Measurements from ENCODE around the gene SEC63. TPM values are rescaled to one million over a fixed set of nuclear protein-coding genes. Genes with fewer than 3 reads are reported as not detected.

The SEC63 gene
- polyA plus RNA-seq, 3 donors: 76.4 to 118 (median 105) TPM

DNA sequence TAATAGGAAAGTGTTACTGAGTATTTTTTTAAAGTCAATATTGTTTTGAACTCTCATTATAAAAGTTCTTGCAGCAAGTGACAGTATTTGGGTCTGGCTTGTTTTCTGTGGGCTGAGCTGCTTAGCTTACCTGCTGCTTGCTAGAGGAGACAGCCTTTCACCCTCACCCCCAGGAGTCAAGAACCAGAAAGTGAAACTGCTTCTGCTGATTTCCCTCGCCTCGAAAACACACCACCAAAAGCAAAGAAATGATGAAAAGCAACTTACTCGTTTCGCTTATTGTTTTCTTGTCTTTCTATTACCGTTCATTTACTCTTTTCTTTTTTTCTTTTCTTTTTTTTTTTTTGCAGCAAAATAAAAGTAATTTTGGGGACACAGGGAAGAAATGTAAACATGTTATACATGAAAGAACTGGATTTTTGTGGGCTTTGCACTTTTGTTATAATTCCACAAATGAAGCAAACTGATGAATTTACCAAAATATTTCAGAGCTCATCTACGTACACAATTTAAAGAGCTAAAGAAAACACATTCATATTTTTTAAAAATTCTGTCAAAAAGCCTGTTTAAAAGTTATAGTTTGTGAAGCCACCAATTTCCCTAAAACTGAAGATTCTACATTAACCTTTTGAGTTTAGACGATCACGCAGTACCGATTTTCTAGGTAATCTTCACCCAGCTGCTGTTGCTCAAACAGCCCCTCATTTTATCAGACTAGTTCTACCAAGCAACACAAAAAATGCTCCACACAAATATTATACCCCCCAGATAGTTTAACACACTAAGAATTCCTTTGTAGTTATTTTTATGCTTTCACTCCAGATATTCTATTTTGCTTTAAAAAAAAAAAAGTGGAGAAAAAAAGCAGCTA is 135.6 kb downstream of the SEC63 start:
- DNase-seq: no peak

DNA sequence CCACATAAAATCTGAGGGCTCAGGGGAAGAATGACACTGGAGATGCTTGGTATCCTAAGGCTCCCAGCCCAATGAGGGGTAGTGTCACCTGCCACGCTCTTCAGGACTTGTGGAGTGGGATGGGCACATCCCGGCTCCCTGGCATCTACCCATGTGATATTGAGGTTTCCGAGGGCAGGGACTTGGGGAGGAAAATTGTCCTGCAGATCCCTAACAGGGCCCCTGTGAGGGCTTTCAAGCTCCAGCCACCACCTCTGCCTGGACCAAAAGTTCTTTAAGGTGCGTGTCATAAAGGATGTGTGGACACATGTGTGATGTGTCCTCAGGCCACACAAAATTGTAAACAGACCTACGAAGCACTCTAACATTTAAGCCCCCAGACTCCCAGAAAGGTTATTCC is 136.4 kb downstream of the SEC63 start:
- no peak for DNase-seq

DNA sequence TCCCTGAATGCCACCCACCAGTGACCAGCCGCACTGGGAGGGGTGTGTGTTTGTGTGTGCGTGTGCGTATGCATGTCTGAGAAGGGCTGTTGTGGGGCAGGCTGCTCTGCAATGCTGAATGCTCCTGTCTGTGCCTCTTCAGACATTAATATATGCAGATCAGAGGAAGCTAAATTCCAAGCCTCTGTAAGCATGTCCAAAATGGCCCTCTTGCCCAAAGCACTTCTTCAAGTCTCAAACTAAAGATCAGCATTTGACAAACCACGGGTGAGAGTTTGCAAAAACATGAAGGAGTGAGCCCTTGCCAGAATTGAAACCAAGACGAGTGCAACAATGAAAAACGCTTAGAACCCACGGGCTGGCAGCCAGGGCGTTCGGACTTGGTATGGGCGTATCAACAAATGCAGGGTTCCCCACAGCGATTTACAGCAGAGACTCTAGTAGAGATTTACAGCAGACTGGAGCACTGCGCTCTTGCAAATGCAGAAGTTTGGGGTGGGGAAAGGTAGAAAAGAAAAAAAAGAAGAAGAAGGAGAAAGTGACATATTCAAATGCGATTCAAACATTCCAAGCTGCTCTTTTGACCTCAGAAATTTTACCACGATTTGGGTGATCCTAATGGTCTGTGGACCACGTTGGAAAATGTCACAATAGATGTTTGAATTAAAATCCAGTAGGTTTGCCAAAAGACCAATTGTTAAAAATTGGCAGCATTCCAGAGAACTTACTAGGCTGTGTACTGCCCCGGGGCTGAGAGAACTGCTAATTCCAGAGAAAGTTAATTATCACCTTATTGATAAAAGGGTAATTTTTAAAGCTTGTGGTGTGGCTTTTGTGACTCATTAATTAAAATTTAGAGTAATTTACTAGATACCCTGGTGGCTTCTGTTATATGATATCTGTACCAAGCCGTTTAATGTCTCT is 137.4 kb downstream of the SEC63 start:
- peak; percentile 46 for DNase-seq

DNA sequence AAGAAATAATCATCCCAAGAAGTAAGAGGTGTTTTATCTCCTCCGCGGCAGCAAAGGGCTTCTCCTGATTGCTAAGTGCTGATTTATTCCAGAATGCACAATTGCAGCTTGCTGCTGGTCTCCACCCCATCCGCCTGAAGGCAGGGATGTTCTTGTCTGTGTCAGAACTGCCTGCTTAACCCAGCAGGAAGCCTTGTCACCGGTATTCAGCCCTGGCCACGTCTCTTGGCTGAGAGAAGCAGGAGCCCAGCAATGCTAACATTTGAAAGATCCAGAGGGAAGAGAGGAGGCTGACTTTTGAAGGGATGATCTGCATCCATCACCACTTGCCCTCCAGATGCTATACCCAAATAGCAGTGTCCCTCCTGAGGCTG is 138.1 kb downstream of the SEC63 start:
- DNase-seq: no peak

DNA sequence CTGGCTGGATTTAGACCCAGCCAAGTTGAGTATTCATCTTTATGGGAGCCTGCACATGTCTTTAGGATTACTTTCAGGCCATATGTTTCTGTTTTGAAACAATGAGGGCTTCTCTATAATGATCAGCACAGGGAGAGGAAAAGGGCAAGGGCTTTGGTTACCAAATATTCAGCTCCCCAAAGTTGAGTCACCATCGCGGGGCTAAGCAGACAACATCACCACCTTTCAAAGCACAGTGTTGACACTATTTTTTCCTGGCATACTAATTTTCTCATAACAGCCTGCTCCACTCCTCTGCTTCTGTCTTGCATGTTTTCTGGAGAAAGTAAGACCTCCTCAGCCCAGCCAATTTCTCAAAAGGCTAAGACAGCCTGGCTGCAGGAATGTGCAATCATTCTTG is 138.8 kb downstream of the SEC63 start:
- no peak for DNase-seq

DNA sequence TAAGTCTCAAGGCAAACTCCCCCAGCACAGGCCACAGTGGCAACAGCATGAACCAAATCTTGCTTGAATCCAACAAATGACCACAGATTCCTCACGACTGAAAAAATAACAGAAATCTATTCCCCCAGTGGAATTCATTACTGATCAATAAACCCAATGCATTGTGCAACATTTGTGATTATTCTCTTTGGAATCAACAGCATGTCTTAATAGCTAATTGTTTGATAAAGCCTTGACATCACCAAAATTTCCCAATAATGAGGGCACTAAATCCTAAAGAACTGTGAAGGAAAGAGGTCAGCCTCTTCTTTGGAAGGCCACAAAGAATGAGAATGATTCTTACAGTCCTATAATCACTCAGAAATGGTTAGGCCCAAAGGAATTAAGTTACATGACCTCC is 139.7 kb downstream of the SEC63 start:
- no peak for DNase-seq

DNA sequence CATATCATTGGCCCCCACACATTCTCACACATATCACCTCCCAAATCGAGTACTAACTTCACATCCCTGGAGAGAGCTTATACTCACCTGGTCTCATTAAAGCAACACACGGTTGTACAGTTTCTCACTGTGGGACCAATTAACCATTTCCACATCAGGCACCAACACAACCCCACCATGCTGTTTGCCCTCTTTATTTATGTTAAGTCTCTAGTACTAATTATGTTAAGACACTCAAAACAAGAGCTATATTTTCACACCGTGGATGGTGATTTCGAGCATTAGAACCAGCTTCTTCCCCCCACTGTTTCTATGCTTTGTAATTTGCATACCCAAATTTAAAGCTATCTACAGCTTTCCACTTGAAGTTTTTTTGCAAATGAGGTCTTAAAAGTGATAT is 140.2 kb downstream of the SEC63 start:
- no peak for DNase-seq

Other genes with a start within 250 kb of the SEC63 start
- gene SCML4, start 133.9 kb downstream of the SEC63 start, polyA plus RNA-seq (ENCODE audit: insufficient read length in 3 of 3): 1 to 10 TPM; 2.0 to 2.6 (median 2.3) TPM
- gene OSTM1, start 116.5 kb upstream of the SEC63 start, polyA plus RNA-seq (ENCODE audit: insufficient read length in 3 of 3): 10 to 100 TPM; 23.0 to 25.8 (median 24.3) TPM
- not detected for gene NR2E1, start 207.8 kb upstream of the SEC63 start, polyA plus RNA-seq (ENCODE audit: insufficient read length in 3 of 3)

All from renal pelvis (tissue), 4 donors.